ENCODE data around the gene TAP1.
"Not testable (repeated sequence)": the region's sequence is repeated elsewhere in the genome, so short reads cannot be mapped to it uniquely, and the experiment has no call there.

The TAP1 gene

DNA sequence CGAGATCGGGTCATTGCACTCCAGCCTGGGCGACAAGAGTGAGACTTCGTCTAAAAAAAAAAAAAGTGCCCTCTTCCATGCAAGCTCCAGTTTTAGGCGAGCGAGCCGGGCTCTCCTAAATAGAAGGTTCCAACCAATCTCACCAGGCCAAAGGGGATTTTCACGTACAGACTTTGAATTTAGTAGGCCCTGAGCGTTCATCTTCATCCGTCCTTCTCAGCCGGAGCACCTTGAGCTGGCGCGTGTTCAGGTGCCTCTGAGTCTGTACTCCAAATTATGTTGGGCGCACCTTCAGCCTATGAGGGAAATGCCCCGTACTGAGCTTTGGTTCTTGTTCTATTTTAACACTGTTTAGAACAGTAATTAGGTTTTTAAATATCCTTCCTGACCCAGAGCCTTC, 14.1 kb downstream of the TAP1 start:
- no peak for DNase-seq (ENCODE audit: low read depth in 2 of 2)

DNA sequence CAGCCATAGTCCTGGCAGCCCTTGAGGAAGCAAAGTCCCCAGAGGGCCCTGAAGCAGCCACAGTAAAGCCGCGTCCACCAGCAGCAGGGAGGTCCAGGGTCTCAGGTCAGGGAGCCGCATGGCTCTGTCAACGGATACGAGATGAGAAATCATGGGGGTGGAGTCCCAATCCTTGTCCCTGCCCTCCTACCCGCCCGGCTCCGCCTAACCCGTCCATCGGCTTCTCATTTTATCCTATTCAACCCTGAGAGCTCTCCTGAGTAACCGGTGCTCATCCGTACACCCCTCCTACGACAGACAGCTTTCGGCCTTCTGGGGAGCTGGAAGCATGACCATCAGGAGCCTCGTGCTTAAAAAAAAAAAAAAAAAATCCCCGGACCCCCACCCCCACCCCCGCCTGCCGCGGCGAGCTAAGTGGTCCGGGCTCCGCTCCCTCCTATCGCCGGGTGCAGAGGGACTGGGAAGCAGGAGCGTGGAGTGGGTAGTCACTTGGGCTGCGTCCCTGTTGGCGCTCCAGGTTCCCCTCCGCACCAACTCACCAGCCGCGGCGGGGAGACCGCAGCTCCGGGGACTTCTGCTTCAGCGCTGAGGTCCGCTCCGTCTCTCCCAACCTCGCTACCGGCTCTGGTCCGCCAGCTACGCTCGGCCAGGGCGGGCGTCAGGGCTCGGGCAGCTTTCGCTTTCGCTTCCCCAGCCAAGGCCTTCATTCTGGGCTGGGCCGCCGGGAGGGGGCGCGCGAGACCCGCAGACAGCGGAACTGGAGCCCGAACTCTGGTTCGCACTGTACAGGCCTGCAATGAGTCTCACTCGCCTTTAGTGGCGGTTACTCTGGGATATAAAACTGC, 15.2 kb downstream of the TAP1 start, which contains the start of gene TAP2:
Gene TAP2 (minus strand): TSS at position 626 of the 845 bp plus-strand sequence. CDS start 506 bp downstream, at position 120.
- peak; percentile 92 to 94 for DNase-seq (ENCODE audit: low read depth in 2 of 2)

DNA sequence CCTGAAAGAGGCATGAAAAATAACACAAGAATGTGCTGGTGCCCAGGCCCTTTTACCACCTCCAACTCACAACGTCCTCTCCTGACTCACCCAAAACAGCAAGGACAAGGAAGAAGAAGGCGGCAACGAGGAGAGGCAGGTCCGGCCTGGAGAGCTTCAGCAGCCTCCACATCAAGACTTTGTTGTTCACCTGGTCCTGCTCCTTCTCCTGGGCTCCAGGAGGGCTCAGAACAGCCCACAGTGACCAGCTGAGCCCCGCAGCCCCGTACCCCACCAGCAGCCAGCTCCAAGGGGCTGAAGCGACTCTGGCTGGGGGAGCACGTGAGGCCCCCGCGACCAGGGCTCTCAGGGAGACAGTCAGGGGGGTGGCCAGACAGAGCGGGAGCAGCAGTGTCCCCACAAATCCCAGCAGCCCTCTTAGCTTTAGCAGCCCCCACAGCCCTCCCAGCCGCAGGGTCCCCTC, 15.8 kb downstream of the TAP1 start:
- no peak for DNase-seq (ENCODE audit: low read depth in 2 of 2)

DNA sequence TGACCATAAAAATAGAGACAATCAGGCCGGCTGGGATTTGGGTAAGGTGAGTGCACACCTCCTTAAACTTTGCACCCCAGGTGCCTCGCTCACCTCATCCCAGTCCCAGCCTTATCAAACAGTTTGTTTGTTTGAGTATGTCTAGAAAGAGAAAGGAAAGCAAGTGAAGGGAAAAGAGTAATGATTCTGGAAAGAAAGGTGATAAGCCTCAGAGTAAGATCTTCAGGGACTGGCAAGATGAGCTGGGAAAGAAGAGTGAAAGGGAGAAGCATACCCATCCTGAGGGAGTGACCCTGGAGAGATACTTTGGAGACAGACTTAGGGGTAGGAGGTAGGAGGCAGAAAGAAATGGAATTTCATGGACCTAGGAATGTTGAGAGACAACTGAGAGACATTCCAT, 16.6 kb downstream of the TAP1 start:
- no peak for DNase-seq (ENCODE audit: low read depth in 2 of 2)

DNA sequence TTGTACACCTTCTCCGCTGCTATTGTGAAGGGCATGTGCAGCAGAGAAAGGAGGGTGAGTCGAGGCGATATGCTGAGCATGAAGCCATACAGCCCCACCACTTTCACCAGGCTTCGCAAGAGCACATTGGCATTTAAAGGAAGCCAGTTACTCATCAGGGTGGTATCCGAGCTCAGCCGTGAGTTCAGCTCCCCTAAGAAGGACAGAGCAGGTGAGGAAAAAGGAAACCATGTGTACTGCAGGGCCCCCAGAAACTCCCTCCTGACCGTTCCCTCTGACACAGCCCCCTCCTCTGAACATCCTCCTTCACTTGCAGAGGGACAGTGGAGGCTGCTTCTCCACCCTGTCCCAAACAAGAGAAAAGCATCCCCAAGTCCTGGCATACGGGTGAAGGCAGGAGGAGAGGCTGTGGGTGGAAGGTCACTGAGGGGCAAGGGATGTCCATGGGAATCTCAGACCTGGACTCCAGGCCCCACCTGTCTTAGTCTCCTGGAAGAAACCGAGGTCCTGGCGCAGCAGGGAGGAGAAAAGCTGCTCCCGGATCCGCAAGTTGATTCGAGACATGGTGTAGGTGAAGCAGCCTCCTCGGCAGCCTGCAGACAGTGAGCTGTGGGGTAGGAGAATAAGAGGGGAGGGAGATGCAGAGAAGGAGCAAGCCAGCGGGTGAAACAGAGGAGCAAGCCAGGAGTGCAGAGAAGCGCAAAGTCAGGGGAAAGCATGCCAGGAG, 18.2 kb downstream of the TAP1 start:
- no peak for DNase-seq (ENCODE audit: low read depth in 2 of 2)

DNA sequence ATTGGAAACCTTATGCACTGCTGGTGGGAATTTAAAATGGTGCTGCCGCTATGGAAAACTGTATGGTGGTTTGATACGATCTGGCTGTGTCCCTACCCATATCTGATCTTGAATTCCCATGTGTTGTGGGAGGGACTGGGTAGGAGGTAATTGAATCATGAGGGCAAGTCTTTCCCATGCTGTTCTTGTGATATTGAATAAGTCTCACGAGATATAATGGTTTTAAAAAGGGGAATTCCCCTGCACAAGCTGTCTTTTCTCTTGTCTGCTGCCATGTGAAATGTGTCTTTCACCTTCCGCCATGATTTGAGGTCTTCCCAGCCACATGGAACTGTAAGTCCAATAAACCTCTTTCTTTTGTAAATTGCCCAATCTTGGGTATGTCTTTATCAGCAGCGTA, 19.8 kb downstream of the TAP1 start:
- DNase-seq (ENCODE audit: low read depth in 2 of 2), result no peak

DNA sequence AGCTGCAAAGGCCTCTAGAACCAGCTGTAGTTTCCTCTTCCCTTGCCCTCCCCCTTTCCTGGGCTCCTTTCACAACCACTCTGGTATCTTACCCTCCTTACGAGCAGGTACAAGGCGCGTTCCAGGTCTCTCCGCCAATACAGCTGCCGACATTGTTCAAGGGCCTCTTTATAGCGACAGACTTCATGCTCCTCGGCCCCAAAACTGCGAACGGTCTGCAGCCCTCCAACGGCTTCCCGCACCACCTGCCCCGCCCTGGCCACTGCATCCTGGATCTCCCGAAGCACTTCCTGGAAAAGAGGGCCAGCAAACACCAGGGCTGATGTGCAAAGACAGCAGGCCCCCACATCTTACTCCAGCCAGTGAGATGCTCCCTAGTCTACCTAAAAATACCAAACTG, 21.0 kb downstream of the TAP1 start:
- no peak for DNase-seq (ENCODE audit: low read depth in 2 of 2)

DNA sequence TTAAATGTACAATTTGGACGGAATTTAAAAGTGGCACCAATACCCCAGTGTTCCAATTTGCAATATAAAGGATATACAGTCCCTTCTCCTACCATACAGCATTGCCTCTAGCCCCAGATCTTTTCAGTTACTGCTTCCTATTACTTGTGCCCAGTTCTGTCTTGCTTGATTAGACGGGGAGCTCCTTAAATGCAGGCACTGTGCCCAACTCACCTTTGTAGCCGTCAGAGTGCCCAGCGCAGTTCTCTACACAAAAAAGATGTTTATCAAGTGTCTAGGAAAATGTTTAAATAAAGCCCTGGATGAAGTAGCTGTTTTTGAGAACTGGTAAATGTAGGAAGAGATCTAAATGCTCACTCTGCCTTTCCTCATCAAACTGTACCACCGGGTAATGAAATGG, 22.6 kb downstream of the TAP1 start:
- DNase-seq (ENCODE audit: low read depth in 2 of 2), result no peak

DNA sequence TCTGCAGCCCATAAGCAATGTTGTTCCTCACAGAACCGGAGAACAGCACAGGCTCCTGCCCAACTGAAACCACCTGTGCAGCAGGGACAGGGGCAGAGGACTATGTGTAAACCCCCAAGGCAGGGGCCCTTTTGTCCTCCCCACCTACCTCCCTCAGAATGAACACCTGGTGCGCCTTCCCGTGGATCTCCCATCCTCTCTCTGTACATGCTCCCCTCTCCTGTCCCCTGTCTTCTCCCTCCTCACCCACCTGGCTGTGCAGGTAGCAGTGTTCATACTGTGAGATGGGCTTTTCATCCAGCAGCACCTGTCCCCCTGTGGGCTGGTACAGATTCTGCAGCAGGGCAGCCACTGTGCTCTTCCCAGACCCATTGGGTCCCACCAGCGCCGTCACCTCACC, 23.5 kb downstream of the TAP1 start:
- DNase-seq (ENCODE audit: low read depth in 2 of 2), result no peak

DNA sequence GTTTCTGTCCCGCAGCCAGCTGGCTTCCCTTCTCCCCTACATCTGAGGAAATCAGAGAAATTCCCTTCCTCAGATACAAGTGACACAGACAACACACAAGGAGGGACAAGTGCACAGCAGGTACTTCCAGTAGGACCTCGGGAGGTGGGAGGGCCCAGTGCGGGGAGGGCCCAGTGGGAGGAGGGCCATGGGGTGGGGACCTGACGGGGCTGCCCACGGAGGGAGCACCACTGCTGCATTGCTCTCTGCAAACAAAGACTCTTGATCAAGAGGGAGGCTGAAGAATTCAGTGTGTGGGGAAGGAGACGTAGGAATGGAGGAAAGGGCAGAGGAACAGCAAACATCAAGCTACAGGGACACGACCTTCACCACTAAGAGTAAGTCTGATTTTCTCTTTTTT, 24.0 kb downstream of the TAP1 start:
- no peak for DNase-seq (ENCODE audit: low read depth in 2 of 2)

DNA sequence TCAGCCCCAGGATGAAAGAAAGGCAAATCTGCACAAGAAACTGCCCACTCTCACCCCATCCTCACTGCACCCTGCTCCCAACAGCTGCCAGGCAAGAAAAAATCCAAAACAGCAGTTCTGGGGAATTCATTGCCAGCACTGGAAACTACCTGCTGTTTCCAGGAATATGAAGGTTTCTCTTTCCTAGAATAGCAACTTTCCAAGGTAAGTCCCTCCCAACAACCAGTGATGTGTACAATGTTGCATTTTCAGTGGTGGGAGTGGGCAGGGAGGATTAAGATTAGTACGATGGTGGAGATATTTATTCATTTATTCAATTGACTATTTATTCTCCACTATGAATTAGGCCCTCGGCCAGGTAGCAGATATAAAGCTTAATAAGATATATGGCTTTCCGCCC, 26.5 kb downstream of the TAP1 start:
- no peak for DNase-seq (ENCODE audit: low read depth in 2 of 2)

DNA sequence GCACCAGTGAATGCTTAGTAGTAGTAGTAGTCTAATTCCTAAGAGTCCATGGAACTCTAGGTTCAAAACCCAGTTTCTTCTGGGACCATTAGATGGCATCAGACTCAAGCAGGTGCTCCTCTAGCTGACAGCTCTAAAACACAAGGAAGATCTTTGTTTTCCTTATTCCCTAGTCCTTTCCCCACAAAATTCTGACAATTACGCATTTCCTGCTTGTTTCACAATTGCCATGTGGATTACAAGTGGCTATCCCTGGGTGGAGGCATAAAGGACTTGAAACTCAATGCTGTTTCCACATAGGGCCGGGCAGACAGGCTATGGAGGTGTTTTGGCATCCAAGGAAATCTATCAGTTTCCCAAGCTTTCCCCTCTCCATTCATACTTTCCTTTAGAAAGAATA, 27.5 kb downstream of the TAP1 start:
- no peak for DNase-seq (ENCODE audit: low read depth in 2 of 2)

DNA sequence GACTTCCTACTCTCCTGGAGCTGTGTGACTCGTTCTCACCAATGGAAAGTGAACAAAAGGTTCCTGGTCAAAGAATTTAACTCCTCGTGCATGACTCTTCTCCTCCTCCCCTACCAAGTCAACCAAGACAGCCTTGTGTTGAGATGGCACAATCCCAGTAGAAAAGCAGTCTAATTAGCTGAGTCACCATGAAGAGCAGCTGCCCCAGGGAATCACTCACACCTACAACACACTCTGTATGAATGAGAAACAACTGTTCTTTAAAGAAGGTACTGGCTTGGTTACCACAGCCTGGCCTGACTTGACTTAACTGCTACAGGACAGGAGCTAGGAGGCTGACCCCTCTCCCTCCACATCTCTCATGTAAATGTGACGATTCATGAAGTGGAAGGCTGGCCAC, 33.8 kb downstream of the TAP1 start:
- DNase-seq (ENCODE audit: low read depth in 2 of 2), result no peak

DNA sequence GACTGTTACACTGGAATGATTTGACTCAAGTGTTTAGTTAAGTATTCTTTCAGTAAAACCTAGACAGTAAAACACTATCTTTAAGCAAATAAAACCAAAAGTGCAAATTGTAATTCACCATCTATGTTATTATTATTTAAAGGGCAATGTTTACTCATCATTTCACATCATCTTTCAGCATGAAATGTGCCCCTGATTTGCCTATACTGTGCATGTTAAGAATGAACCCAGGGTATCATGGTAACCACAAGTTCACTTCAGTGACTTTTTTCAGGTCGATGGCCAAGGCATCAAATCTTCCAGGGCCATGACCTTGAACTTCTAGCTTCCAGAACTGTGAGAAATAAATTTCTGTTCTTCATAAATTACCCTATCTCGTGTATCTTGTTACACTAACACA, 34.6 kb downstream of the TAP1 start:
- no peak for DNase-seq (ENCODE audit: low read depth in 2 of 2)

DNA sequence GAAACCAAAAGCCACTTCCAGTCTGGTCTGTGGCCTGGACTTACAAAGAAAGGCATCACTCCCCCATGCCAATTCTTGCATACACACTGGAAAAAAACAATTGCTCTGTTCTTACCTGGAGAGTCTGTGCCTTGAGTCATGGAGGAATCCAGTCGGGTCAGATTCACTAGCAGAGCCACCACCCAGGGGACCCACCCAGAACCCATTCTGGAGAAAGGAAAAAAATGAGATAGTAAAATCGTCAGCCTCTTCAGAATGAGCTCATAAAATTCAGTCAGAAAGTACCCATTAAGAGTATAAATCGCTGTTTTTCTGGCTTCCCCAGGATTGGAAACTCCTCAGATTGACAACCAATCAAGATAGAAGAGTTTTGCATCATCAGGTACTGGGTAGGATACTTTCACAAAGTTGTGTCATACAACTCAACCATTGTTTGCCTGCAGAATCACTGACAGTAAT, 36.7 kb downstream of the TAP1 start, which contains the start of gene HLA-DOB:
Gene HLA-DOB (minus strand): TSS at position 257 of the 459 bp plus-strand sequence. CDS start 51 bp downstream, at position 206.
- no peak for DNase-seq (ENCODE audit: low read depth in 2 of 2)

DNA sequence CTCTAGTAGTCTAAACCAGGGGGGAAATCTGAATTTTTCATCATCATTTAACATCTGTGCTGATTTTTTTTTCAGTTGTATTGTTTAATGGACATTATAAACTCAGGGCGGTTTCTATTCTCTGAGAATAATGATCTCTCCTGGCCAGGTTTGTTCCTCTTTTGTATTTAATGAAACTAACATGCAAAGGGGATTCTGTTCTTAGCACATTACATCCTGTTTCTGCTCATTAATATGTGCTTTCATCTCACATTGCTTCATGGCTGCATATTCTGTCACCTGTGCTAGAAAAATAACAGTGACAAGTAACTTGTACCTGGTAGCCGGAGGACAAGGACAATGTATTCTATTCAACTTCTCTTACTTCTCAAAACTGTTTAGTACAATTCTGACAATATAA, 37.5 kb downstream of the TAP1 start:
- no peak for DNase-seq (ENCODE audit: low read depth in 2 of 2)

DNA sequence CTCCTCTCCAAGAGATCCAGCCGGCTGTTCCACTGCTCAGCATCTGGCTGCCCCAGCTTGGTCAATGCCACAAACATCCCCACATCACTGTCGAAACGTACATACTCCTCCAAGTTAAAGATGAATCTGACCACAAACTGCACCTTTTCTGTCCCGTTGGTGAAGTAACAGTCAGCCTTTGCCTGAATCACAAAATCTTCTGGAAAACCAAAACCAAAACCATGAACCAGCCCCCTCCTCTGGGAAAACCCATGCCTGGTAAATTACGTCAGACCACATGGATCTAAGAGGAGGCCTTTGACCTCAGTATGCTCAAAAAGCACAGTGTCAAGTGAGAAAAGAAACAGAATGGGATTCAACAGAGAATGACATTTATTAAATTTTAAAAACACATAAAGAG, 38.4 kb downstream of the TAP1 start:
- no peak for DNase-seq (ENCODE audit: low read depth in 2 of 2)

DNA sequence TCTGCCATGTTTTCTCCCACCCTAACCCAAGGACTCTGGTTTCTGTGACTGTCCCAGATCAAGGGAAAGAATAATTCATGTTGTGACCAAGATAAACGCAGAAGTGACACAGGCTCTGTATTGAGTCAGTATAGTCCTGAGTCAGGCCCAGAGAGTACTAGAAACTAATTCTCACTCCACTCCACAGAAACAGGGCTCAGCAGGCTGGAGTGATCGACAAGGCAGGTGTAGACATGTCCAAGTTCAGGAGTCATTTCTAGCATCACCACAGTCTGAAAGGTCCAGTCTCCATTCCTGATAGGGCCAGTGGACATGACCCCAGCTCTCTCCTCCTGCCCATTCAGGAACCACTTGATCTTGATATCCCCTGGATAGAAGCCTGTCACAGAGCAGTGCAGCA, 39.4 kb downstream of the TAP1 start:
- DNase-seq (ENCODE audit: low read depth in 2 of 2), result no peak

DNA sequence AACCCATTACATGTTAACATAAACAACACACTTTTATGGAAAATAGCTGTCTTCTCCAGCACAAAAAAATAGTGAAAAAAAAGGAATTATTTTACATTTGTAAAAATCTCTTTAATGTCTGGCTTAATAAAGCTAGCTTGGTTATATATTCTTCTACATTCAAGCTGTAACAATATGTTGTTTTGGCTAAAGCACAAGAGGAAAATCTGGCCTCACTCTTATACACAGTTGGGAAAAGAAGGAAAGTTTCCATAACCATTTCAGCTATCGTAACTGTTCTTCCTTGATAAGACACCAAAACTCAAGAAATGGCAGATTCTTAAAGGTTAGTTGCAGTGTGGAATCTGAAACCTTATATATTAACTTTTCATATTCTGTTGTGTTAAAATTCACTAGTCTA, 44.3 kb downstream of the TAP1 start:
- DNase-seq (ENCODE audit: low read depth in 2 of 2), result no peak

DNA sequence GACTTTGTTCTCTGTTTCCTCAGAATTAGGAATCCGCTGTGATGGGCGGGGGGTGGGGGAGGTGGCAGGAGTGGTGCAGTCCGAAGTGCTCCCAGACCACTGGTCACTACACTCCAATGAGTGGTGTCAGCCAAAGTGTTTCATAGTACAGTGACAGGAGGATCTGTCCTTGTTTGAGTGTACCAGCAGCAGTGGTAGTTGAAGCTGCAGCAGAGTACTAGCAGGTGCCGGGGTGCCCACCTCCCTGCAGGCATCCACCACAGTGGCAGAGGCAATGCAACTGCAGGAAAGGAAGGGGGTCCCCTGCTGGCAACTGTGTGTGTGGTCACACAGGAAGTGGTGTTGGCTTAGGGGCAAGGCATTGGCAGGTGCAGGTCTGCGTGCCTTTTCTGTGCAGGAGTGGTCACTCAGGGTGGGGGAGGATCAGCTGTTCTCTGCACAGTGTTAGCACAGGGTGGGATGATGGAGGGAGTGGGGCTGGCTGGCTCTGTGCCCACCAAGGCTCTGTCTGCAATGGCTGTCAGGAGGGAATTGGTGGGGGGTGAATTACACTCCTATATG, 46.4 kb downstream of the TAP1 start:
- DNase-seq (ENCODE audit: low read depth in 2 of 2), result no peak

DNA sequence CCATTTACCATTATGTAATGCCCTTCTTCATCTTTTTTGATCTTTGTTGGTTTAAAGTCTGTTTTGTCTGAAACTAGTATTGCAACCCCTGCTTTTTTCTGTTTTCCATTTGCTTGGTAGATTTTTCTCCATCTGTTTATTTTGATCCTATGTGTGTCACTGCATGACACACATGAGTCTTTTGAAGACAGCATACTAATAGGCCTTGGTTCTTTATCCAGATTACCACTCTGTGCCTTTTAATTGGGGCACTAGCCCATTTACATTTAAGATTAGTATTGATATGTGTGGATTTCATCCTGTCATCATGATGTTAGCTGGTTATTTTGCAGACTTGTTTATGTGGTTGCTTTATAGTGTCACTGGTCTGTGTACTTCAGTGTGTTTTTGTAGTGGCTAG, 48.1 kb downstream of the TAP1 start:
- not testable (repeated sequence) for DNase-seq (ENCODE audit: low read depth in 2 of 2)

DNA sequence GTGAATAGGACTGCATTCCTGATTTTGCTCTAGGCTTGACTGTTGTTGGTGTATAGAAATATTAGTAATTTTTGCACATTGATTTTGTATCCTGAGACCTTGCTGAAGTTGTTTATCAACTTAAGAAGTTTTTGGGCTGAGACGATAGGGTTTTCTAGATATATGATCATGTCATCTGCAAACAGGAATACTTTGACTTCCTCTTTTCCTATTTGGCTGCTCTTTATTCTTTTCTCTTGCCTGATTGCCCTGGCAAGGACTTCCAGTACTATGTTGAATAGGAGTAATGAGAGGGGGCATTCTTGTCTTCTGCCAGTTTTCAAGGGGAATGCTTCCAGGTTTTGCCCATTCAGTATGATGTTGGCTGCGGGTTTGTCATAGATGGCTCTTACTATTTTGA, 50.1 kb downstream of the TAP1 start:
- DNase-seq (ENCODE audit: low read depth in 2 of 2), result no peak

DNA sequence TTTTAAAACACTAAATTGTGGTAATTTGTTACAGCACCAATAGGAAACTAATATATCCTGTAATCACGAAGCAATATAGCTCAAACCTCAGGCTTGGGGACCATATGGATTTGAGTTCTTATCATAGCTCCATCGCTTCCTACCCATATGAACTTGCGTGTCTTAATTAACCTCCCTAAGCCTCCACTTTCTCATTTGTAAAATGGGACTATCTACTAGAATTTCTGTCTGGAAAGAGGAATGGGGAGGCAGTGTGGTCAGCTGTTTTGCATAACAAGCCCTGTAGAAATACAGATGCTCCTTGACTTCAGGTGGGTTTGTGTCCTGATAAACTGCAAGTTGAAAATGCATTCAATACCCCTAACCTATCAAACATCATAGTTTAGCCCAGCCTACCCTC, 53.8 kb downstream of the TAP1 start:
- no peak for DNase-seq (ENCODE audit: low read depth in 2 of 2)
